Body of pancreas (tissue), 4 donors: Measurements from ENCODE around the gene NAALAD2. TPM values are rescaled to one million over a fixed set of nuclear protein-coding genes. Genes with fewer than 3 reads are reported as not detected.

ENCODE experiments used
- ATAC-seq: fragments of 150-250 bp; one replicate; pipeline ENCODE4 v1.9.1; 2016
- DNase-seq, 4 donors: peaks; one replicate each; pipeline ENCODE4 v3.0.0-alpha.2; 2019
- H3K27ac ChIP-seq, 4 donors: fragments of 200-600 bp; sonication (generic); 1 replicate in 3 of 4; 2 replicates in 1 of 4; pipeline versions ENCODE4 v1.5.1 to v1.6.1; 2016 to 2019; ENCODE audit warnings: mild to moderate bottlenecking in 1 of 4, mixed read lengths in 1 of 4, moderate library complexity in 1 of 4
- H3K27me3 ChIP-seq, 2 donors: fragments of 200-600 bp; sonication (generic); one replicate each; pipeline ENCODE4 v1.6.0; 2016; ENCODE audit warnings: mild to moderate bottlenecking in 1 of 2
- H3K36me3 ChIP-seq, 2 donors: fragments of 200-600 bp; sonication (generic); replicated peaks in 1 of 2; 2 replicates each; pipeline ENCODE4 v1.5.1; 2016; ENCODE audit warnings: low read depth in 2 of 2; ENCODE audit not compliant: insufficient read depth in 1 of 2
- H3K4me1 ChIP-seq: fragments of 200-600 bp; sonication (generic); one replicate; pipeline ENCODE4 v1.6.0; 2016
- H3K4me3 ChIP-seq, 2 donors: fragments of 200-600 bp; sonication (generic); 1 replicate in 1 of 2; 2 replicates in 1 of 2; pipeline ENCODE4 v1.5.1; 2016 to 2019
- H3K9me3 ChIP-seq, 3 donors: fragments of 200-600 bp; sonication (generic); 1 replicate in 2 of 3; 2 replicates in 1 of 3; pipeline ENCODE4 v1.5.1; 2016
- POLR2A ChIP-seq, 3 donors: fragments of 450-650 bp; IDR thresholded peaks; one replicate each; pipeline ENCODE4 v1.6.1; 2016; ENCODE audit warnings: antibody characterized with exemption in 3 of 3, mild to moderate bottlenecking in 2 of 3
- whole genome bisulfite sequencing, 2 donors: methylation state at CpG; one replicate each; pipeline ENCODE4 v1.1.5; 2017; 5-methylcytosine and 5-hydroxymethylcytosine counted together
- intact Hi-C: fragments of 100-400 bp; cut with DNase I; formaldehyde crosslinking; loops from one replicate; pipeline ENCODE4 v1.15.1; 2023
- total RNA-seq, 2 donors: library from RNA; depleted of rRNA; stranded (reverse); fragments of >200 nt; gene quantifications; one replicate each; pipeline ENCODE4 v1.1.0, GENCODE V29; 2016
- TF ChIP-seq, protein P1 (sequence below), 7 experiments: fragments of 450-650 bp in 4 of 7; fragments of 200-600 bp in 3 of 7; sonication (generic) in 3 of 7; IDR thresholded peaks; one replicate each; pipeline ENCODE4 v1.5.1; 2016 to 2019; ENCODE audit warnings: antibody characterized with exemption in 7 of 7

The NAALAD2 gene
- total RNA-seq, 2 donors from 2014 or later, result 1.6 TPM; not detected in 1

GRCh38 chr11:90113541-90113940, 20.9 kb upstream of the NAALAD2 start:
- Histone ChIP-seq H3K9me3 (no peaks in the 10 kb centered on the region), H3K4me3 (no peak overlapping the region), H3K27ac (no peak overlapping the region), H3K4me1 (no peaks in the 10 kb centered on the region), H3K27me3 (no peaks in the 10 kb centered on the region), H3K36me3 (no peaks in the 10 kb centered on the region)
- ATAC-seq (no peak), DNase-seq (no peak)
- WGBS, 2 donors, result 3 to 4% methylated on average over 2 of the region's 2 CpGs
- intact Hi-C loops, result no loop called here
- no peak for TF ChIP-seq POLR2A (IDR thresholded peaks at IDR 0.05)
- TF ChIP-seq, protein P1, sequence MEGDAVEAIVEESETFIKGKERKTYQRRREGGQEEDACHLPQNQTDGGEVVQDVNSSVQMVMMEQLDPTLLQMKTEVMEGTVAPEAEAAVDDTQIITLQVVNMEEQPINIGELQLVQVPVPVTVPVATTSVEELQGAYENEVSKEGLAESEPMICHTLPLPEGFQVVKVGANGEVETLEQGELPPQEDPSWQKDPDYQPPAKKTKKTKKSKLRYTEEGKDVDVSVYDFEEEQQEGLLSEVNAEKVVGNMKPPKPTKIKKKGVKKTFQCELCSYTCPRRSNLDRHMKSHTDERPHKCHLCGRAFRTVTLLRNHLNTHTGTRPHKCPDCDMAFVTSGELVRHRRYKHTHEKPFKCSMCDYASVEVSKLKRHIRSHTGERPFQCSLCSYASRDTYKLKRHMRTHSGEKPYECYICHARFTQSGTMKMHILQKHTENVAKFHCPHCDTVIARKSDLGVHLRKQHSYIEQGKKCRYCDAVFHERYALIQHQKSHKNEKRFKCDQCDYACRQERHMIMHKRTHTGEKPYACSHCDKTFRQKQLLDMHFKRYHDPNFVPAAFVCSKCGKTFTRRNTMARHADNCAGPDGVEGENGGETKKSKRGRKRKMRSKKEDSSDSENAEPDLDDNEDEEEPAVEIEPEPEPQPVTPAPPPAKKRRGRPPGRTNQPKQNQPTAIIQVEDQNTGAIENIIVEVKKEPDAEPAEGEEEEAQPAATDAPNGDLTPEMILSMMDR (IDR thresholded peaks at IDR 0.05), result peak in 6 of 7 experiments; percentile 18 to 32 (median 24)

DNA sequence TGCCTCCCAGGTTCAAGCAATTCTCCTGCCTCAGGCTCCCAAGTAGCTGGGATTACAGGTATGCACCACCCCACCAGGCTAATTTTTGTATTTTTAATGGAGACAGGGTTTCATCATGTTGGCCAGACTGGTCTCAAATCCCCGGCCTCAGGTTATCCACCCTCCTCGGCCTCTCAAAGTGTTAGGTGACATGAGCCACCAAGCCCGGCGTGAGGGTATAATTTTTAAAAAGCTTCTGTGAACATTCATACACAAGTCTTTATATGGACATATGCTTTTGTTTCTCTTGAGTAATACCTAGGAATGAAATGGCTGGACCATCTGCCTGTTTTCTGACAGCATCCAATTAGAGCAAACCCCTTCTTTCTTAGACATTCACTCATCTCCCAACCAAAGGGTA, 14.3 kb upstream of the NAALAD2 start:
- no peak for TF ChIP-seq POLR2A (IDR thresholded peaks at IDR 0.05)
- TF ChIP-seq, protein P1 (IDR thresholded peaks at IDR 0.05), result no peak
- DNase-seq (no peak), ATAC-seq (no peak)
- no peak overlapping the region for H3K4me3 ChIP-seq
- no peaks in the 10 kb centered on the region for H3K36me3 ChIP-seq
- WGBS, 2 donors, result 89 to 91% methylated on average over 4 of the region's 4 CpGs
- no peaks in the 10 kb centered on the region for H3K9me3 ChIP-seq
- intact Hi-C loops, result no loop called here
- H3K27me3 ChIP-seq, result no peaks in the 10 kb centered on the region
- H3K4me1 ChIP-seq, result no peaks in the 10 kb centered on the region
- no peak overlapping the region for H3K27ac ChIP-seq

DNA sequence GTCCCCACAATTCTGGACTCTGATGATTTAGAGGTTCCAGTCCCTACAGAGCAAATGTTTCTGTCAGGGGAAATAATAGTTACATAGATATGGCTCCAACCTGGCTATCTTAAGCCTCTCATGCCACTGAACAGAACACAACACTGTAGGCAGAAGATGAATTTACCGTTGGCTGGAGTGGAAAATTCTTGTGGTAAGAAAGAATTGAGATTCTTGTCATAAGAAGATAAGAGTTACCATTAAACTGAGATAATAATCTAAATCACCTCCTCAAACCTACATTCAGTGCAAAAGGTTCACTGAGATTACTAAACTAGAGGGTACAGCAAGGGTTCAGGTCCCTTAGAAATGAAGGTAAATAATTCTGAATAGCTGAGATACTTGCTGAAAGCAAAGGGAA, 10.1 kb upstream of the NAALAD2 start:
- Histone ChIP-seq H3K4me3 (no peak overlapping the region), H3K27ac (no peak overlapping the region), H3K27me3 (no peaks in the 10 kb centered on the region), H3K36me3 (no peaks in the 10 kb centered on the region), H3K9me3 (no peaks in the 10 kb centered on the region), H3K4me1 (no peaks in the 10 kb centered on the region)
- 32 to 53% methylated on average over 1 of the region's 1 CpG for WGBS, 2 donors
- intact Hi-C loops, result no loop called here
- no peak for TF ChIP-seq POLR2A (IDR thresholded peaks at IDR 0.05)
- TF ChIP-seq, protein P1 (IDR thresholded peaks at IDR 0.05), result no peak
- DNase-seq, result no peak
- no peak for ATAC-seq

GRCh38 chr11:90124946-90125345, 9.5 kb upstream of the NAALAD2 start:
- TF ChIP-seq, protein P1 (IDR thresholded peaks at IDR 0.05), result no peak
- no peak for TF ChIP-seq POLR2A (IDR thresholded peaks at IDR 0.05)
- Histone ChIP-seq H3K4me1 (no peaks in the 10 kb centered on the region), H3K9me3 (no peaks in the 10 kb centered on the region), H3K4me3 (no peak overlapping the region), H3K27me3 (no peaks in the 10 kb centered on the region), H3K27ac (no peak overlapping the region), H3K36me3 (no peaks in the 10 kb centered on the region)
- no peak for ATAC-seq
- 49 to 55% methylated on average over 3 of the region's 3 CpGs for WGBS, 2 donors
- DNase-seq, result no peak
- intact Hi-C loops, result no loop called here
